Activated CD4-positive, CD25-positive, alpha-beta regulatory T cell treated with anti-CD3 and anti-CD28 coated beads, Interleukin-2, amount 50 U/mL, for 72 hours (primary cell): ENCODE measurements around the gene HS3ST5.

ENCODE experiments used
- DNase-seq: peaks from one replicate; pipeline ENCODE4 v3.0.0; 2021

Gene HS3ST5

GRCh38 chr6:114144887-114145851 is 197.7 kb downstream of the HS3ST5 start:
- DNase-seq: no peak

GRCh38 chr6:114142258-114142657 is 200.6 kb downstream of the HS3ST5 start:
- no peak for DNase-seq

GRCh38 chr6:114140416-114140815 is 202.4 kb downstream of the HS3ST5 start:
- no peak for DNase-seq

GRCh38 chr6:114138577-114139248 is 204.1 kb downstream of the HS3ST5 start:
- no peak for DNase-seq

- no peak for DNase-seq
Measured at GRCh38 chr6:114135363-114135971, 207.4 kb downstream of the HS3ST5 start.

- no peak for DNase-seq
Measured at GRCh38 chr6:114133816-114134215, 209.0 kb downstream of the HS3ST5 start.

- DNase-seq: no peak
Measured at GRCh38 chr6:114131945-114132344, 210.9 kb downstream of the HS3ST5 start.

GRCh38 chr6:114125576-114125975 is 217.2 kb downstream of the HS3ST5 start:
- DNase-seq: no peak

GRCh38 chr6:114121913-114122662 is 220.7 kb downstream of the HS3ST5 start:
- no peak for DNase-seq

- no peak for DNase-seq
Measured at GRCh38 chr6:114119056-114119455, 223.8 kb downstream of the HS3ST5 start.

GRCh38 chr6:114115652-114116051 is 227.2 kb downstream of the HS3ST5 start:
- DNase-seq: no peak

- DNase-seq: peak; percentile 33
Measured at GRCh38 chr6:114108119-114109002, 234.5 kb downstream of the HS3ST5 start.

GRCh38 chr6:114106020-114106419 is 236.8 kb downstream of the HS3ST5 start:
- no peak for DNase-seq

GRCh38 chr6:114101255-114101654 is 241.6 kb downstream of the HS3ST5 start:
- no peak for DNase-seq

- DNase-seq: no peak
Measured at GRCh38 chr6:114100215-114100994, 242.4 kb downstream of the HS3ST5 start.

- DNase-seq: no peak
Measured at GRCh38 chr6:114096561-114097172, 246.2 kb downstream of the HS3ST5 start.

- DNase-seq: no peak
Measured at GRCh38 chr6:114092943-114093342, 249.9 kb downstream of the HS3ST5 start.

GRCh38 chr6:114090626-114091025 is 252.2 kb downstream of the HS3ST5 start:
- no peak for DNase-seq

- no peak for DNase-seq
Measured at GRCh38 chr6:114087496-114087895, 255.3 kb downstream of the HS3ST5 start.

GRCh38 chr6:114085211-114085610 is 257.6 kb downstream of the HS3ST5 start:
- no peak for DNase-seq
